HepG2 (cell line): ENCODE measurements around the gene RITA1. TPM values are rescaled to one million over a fixed set of nuclear protein-coding genes. Genes with fewer than 3 reads are reported as not detected.

ENCODE experiments used
- ATM ChIP-seq: fragments of 450-650 bp; IDR thresholded peaks from 2 replicates; pipeline ENCODE4 v1.7.1; 2017; ENCODE audit warnings: mild to moderate bottlenecking, borderline replicate concordance
- HINFP ChIP-seq: sonication (generic); formaldehyde crosslinking; IDR thresholded peaks from 2 replicates; pipeline ENCODE4 v1.4.0; 2020; ENCODE audit warnings: low read depth, mild to moderate bottlenecking, missing genetic modification reagents
- JUNB ChIP-seq: sonication (generic); formaldehyde crosslinking; IDR thresholded peaks from 2 replicates; pipeline ENCODE4 v1.8.0; 2022; ENCODE audit warnings: missing genetic modification reagents, mild to moderate bottlenecking, borderline replicate concordance
- MAFF ChIP-seq: IDR thresholded peaks from 2 replicates; pipeline ENCODE4 v1.6.1; 2011; ENCODE audit warnings: low read depth, low read length, improper control_type of control experiment
- MLLT10 ChIP-seq: sonication (generic); formaldehyde crosslinking; IDR thresholded peaks from 2 replicates; pipeline ENCODE4 v1.4.0; 2020; ENCODE audit warnings: missing genetic modification reagents
- PPARG ChIP-seq: conservative IDR thresholded peaks from 2 replicates; pipeline ENCODE4 v1.6.1; 2016; ENCODE audit warnings: missing biosample characterization, missing genetic modification reagents
- PRPF4 ChIP-seq: fragments of 200-400 bp; formaldehyde crosslinking; IDR thresholded peaks from 2 replicates; pipeline ENCODE4 v1.6.1; 2016; ENCODE audit warnings: low read length, low read depth; ENCODE audit not compliant: poor library complexity, severe bottlenecking
- SNAPC5 ChIP-seq: sonication (generic); formaldehyde crosslinking; IDR thresholded peaks from 2 replicates; pipeline ENCODE4 v1.8.1; 2023; ENCODE audit warnings: mild to moderate bottlenecking, missing genetic modification reagents, borderline replicate concordance
- SOX6 ChIP-seq, 2 experiments: fragments of 450-650 bp in 1 of 2; sonication (generic) in 1 of 2; formaldehyde crosslinking in 1 of 2; IDR thresholded peaks; 2 replicates each; pipeline versions ENCODE4 v1.4.0 to v1.6.1; 2017 to 2020; ENCODE audit warnings: antibody characterized with exemption in 1 of 2, mild to moderate bottlenecking in 1 of 2, missing genetic modification reagents in 1 of 2
- USF2 ChIP-seq, 2 experiments: sonication (generic) in 1 of 2; formaldehyde crosslinking in 1 of 2; IDR thresholded peaks; 2 replicates each; pipeline versions ENCODE4 v1.5.1 to v1.6.1; 2011 to 2020; ENCODE audit warnings: borderline replicate concordance in 1 of 2, low read depth in 1 of 2, low read length in 1 of 2, mild to moderate bottlenecking in 1 of 2, missing genetic modification reagents in 1 of 2, moderate library complexity in 1 of 2
- ZNF329 ChIP-seq: sonication (generic); formaldehyde crosslinking; IDR thresholded peaks from 2 replicates; pipeline ENCODE4 v1.9.0; 2021; ENCODE audit warnings: low read depth, mild to moderate bottlenecking, missing genetic modification reagents
- ZNF850 ChIP-seq: sonication (generic); formaldehyde crosslinking; conservative IDR thresholded peaks from 2 replicates; pipeline ENCODE4 v1.9.0; 2021; ENCODE audit warnings: mild to moderate bottlenecking, missing genetic modification reagents
- polyA plus RNA-seq, 8 experiments: library from polyadenylated mRNA; depleted of rRNA in 3 of 8; stranded (reverse) in 7 of 8; unstranded in 1 of 8; fragments of >200 nt; fragmentation: Illumina TruSeq in 4 of 8; extraction: Trizol in 4 of 8; gene quantifications; 2 replicates each; pipeline versions ENCODE4 v1.2.1 to v1.2.3, GENCODE V29; 2011 to 2016; ENCODE audit warnings: low read depth in 4 of 8, missing spikeins in 1 of 8, mixed read lengths in 1 of 8; ENCODE audit not compliant: insufficient read depth in 1 of 8
- total RNA-seq, 5 experiments: library from RNA; depleted of rRNA; stranded (reverse); fragments of >200 nt; fragmentation: Illumina TruSeq; extraction: Trizol; gene quantifications; 2 replicates each; pipeline ENCODE4 v1.2.3, GENCODE V29; 2016; ENCODE audit warnings: low read depth in 1 of 5
- TF ChIP-seq, protein P1 (sequence below): sonication (generic); formaldehyde crosslinking; IDR thresholded peaks from 2 replicates; pipeline ENCODE4 v1.4.0; 2020; ENCODE audit warnings: missing genetic modification reagents
- TF ChIP-seq, protein P2 (sequence below): sonication (generic); formaldehyde crosslinking; IDR thresholded peaks from 2 replicates; pipeline ENCODE4 v1.5.1; 2020; ENCODE audit warnings: mild to moderate bottlenecking, missing genetic modification reagents, moderate library complexity

Gene RITA1
- total and polyA plus RNA-seq, 2 of the 13 experiments (the other 11 are each of a cell fraction or from before 2014, with no cell fraction given), result 12.4 to 28.9 TPM

GRCh38 chr12:113185180-113186032, at the start of gene RITA1, which contains the start of gene DDX54 (continued):
- TF ChIP-seq ZNF850 (no peak), ZNF329 (CRISPR knock-in tag) (peak; percentile 78), PRPF4 (no peak), ATM (no peak), JUNB (CRISPR knock-in tag) (no peak), MLLT10 (CRISPR knock-in tag) (no peak), PPARG (CRISPR knock-in tag) (peak; percentile 28; the same call in 1 of the 2 replicates), SOX6 (IDR thresholded peaks at IDR 0.05) (no peak), SOX6 (CRISPR knock-in tag; IDR thresholded peaks at IDR 0.05) (peak; percentile 64), USF2 (IDR thresholded peaks at IDR 0.05; ENCODE audit: low read depth, low read length) (peak; percentile 94), USF2 (CRISPR knock-in tag; IDR thresholded peaks at IDR 0.05; ENCODE audit: borderline replicate concordance) (peak; percentile 96; the same call in 1 of the 2 replicates), HINFP (CRISPR knock-in tag) (peak; percentile 90), MAFF (no peak), SNAPC5 (CRISPR knock-in tag) (no peak)
- TF ChIP-seq, protein P1, sequence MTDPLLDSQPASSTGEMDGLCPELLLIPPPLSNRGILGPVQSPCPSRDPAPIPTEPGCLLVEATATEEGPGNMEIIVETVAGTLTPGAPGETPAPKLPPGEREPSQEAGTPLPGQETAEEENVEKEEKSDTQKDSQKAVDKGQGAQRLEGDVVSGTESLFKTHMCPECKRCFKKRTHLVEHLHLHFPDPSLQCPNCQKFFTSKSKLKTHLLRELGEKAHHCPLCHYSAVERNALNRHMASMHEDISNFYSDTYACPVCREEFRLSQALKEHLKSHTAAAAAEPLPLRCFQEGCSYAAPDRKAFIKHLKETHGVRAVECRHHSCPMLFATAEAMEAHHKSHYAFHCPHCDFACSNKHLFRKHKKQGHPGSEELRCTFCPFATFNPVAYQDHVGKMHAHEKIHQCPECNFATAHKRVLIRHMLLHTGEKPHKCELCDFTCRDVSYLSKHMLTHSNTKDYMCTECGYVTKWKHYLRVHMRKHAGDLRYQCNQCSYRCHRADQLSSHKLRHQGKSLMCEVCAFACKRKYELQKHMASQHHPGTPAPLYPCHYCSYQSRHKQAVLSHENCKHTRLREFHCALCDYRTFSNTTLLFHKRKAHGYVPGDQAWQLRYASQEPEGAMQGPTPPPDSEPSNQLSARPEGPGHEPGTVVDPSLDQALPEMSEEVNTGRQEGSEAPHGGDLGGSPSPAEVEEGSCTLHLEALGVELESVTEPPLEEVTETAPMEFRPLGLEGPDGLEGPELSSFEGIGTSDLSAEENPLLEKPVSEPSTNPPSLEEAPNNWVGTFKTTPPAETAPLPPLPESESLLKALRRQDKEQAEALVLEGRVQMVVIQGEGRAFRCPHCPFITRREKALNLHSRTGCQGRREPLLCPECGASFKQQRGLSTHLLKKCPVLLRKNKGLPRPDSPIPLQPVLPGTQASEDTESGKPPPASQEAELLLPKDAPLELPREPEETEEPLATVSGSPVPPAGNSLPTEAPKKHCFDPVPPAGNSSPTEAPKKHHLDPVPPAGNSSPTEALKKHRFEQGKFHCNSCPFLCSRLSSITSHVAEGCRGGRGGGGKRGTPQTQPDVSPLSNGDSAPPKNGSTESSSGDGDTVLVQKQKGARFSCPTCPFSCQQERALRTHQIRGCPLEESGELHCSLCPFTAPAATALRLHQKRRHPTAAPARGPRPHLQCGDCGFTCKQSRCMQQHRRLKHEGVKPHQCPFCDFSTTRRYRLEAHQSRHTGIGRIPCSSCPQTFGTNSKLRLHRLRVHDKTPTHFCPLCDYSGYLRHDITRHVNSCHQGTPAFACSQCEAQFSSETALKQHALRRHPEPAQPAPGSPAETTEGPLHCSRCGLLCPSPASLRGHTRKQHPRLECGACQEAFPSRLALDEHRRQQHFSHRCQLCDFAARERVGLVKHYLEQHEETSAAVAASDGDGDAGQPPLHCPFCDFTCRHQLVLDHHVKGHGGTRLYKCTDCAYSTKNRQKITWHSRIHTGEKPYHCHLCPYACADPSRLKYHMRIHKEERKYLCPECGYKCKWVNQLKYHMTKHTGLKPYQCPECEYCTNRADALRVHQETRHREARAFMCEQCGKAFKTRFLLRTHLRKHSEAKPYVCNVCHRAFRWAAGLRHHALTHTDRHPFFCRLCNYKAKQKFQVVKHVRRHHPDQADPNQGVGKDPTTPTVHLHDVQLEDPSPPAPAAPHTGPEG (CRISPR knock-in tag), result peak; percentile 44; the same call in 1 of the 2 replicates
- TF ChIP-seq, protein P2, sequence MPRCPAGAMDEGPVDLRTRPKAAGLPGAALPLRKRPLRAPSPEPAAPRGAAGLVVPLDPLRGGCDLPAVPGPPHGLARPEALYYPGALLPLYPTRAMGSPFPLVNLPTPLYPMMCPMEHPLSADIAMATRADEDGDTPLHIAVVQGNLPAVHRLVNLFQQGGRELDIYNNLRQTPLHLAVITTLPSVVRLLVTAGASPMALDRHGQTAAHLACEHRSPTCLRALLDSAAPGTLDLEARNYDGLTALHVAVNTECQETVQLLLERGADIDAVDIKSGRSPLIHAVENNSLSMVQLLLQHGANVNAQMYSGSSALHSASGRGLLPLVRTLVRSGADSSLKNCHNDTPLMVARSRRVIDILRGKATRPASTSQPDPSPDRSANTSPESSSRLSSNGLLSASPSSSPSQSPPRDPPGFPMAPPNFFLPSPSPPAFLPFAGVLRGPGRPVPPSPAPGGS (CRISPR knock-in tag), result peak; percentile 87
